Panc1 (cell line): ENCODE data around the gene GABRG3. TPM values are rescaled to one million over a fixed set of nuclear protein-coding genes. Genes with fewer than 3 reads are reported as not detected.

Source experiments
- ATAC-seq: fragments of 200-7000 bp; cut with Tn5 transposase; 2 replicates; pipeline ENCODE4 v1.9.1; 2020; ENCODE audit warnings: mild to moderate bottlenecking, moderate library complexity
- BruUV-seq: library from RNA; stranded (reverse); fragments of 400-500 nt; replicated peaks from 2 replicates; lab custom pipeline; 2021; lab: Mats Ljungman, UMichigan
- CTCF ChIA-PET: fragments of 300-600 bp; sonication (Branson Sonifier 250); formaldehyde crosslinking; loops from one replicate; lab custom pipeline; 2022; ENCODE audit warnings: antibody characterized with exemption; lab: Charles Lee
- POLR2A ChIA-PET: fragments of 300-600 bp; sonication (Branson Sonifier 250); formaldehyde crosslinking; loops from one replicate; lab custom pipeline; 2022; ENCODE audit warnings: antibody characterized with exemption; lab: Charles Lee
- DNase-seq: peaks from one replicate; pipeline ENCODE4 v3.0.0-alpha.2; 2010; ENCODE audit warnings: low read depth, low spot score
- H3K27ac ChIP-seq: 2 replicates; pipeline ENCODE4 v1.5.1; 2011; ENCODE audit warnings: mild to moderate bottlenecking, low read length, inconsistent platforms
- H3K27me3 ChIP-seq: fragments of 200-500 bp; sonication (Bioruptor generic); 2 replicates; pipeline ENCODE4 v1.6.0; 2014; ENCODE audit warnings: low read length, inconsistent platforms; ENCODE audit not compliant: control insufficient read depth, insufficient read depth
- H3K36me3 ChIP-seq: fragments of 200-500 bp; sonication (Bioruptor generic); 2 replicates; pipeline ENCODE4 v1.5.1; 2014; ENCODE audit warnings: inconsistent platforms, mild to moderate bottlenecking, low read length, moderate library complexity; ENCODE audit not compliant: control insufficient read depth, insufficient read depth
- H3K4me1 ChIP-seq: 2 replicates; pipeline ENCODE4 v1.5.1; 2011; ENCODE audit warnings: inconsistent platforms, mild to moderate bottlenecking, low read length, moderate library complexity; ENCODE audit not compliant: control insufficient read depth, insufficient read depth
- H3K4me3 ChIP-seq, 2 experiments: 2 replicates each; pipeline ENCODE4 v1.5.1; 2011 to 2012; ENCODE audit warnings: low read depth in 2 of 2, low read length in 2 of 2, mild to moderate bottlenecking in 2 of 2, inconsistent platforms in 1 of 2, moderate library complexity in 1 of 2
- H3K9me3 ChIP-seq: fragments of 200-500 bp; sonication (Bioruptor generic); 2 replicates; pipeline ENCODE4 v1.5.1; 2014; ENCODE audit warnings: low read depth, mild to moderate bottlenecking, inconsistent platforms, low read length, moderate library complexity; ENCODE audit not compliant: control insufficient read depth, insufficient read depth
- POLR2AphosphoS5 ChIP-seq: IDR thresholded peaks from 2 replicates; pipeline ENCODE4 v1.6.1; 2012; ENCODE audit warnings: mild to moderate bottlenecking, low read depth, low read length, moderate library complexity
- SIN3A ChIP-seq: IDR thresholded peaks from 2 replicates; pipeline ENCODE4 v1.6.1; 2012; ENCODE audit warnings: low read depth, mild to moderate bottlenecking, low read length, moderate library complexity, borderline replicate concordance; ENCODE audit not compliant: insufficient read depth
- TCF7L2 ChIP-seq: IDR thresholded peaks from 2 replicates; pipeline ENCODE4 v1.6.1; 2011; ENCODE audit warnings: mild to moderate bottlenecking, low read depth, low read length, inconsistent platforms
- in situ Hi-C: cut with HindIII; loops from 2 replicates; pipeline ENCODE4 v1.10.0; 2016; ENCODE audit warnings: low sequenced_read_pairs, low pct_unique_long_range_greater_than_20kb
- intact Hi-C: fragments of 100-400 bp; cut with micrococcal nuclease; formaldehyde crosslinking; loops from one replicate; pipeline ENCODE4 v1.10.0; 2022; ENCODE audit not compliant: unreplicated experiment
- total RNA-seq: library from RNA; stranded (reverse); gene quantifications from one replicate; pipeline ENCODE4 v1.2.1, GENCODE V29; 2021; ENCODE audit not compliant: unreplicated experiment
- TF ChIP-seq, protein P1 (sequence below), 2 experiments: IDR thresholded peaks; 2 replicates each; pipeline ENCODE4 v1.6.1; 2011 to 2012; ENCODE audit warnings: low read depth in 2 of 2, control low read depth in 1 of 2, low read length in 1 of 2, mild to moderate bottlenecking in 1 of 2, moderate library complexity in 1 of 2; ENCODE audit not compliant: insufficient read depth in 1 of 2
- TF ChIP-seq, protein P2 (sequence below): fragments of 450-650 bp; IDR thresholded peaks from 2 replicates; pipeline ENCODE4 v1.5.1; 2017; ENCODE audit warnings: mild to moderate bottlenecking

GABRG3 gene
- total RNA-seq, 1 experiment from 2014 or later: not detected

GRCh38 chr15:27101982-27102381, 131.0 kb downstream of the GABRG3 start:
- CTCF ChIA-PET: no interaction called here
- no peak for DNase-seq

DNA sequence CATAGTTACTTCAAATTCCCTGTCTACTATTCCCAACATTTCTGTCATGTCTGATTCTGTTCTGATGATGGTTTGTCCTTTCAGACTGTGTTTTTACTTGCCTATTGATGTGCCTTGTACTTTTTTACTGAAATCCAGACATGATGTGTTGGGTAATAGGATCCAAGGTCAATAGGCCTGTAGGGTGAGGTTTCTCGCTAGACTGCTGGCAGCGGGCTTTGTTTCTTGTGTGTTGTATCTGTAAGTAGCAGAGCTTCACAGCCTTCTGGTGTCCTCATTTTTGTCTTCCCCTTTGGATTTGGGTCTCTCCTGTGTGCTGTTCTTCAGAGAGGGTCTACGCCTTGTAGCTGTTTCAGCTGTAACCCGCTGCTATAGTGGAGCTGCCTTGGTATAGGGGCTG, 140.3 kb downstream of the GABRG3 start:
- POLR2A ChIA-PET: no interaction called here

More at GRCh38 chr15:27101982-27102381, 131.0 kb downstream of the GABRG3 start:
- ATAC-seq: no peak
- in situ Hi-C loops: no loop called here
- no TSS peak for BruUV-seq
- H3K27me3 ChIP-seq: no peaks in the 10 kb centered on the region
- H3K4me1 ChIP-seq: no peaks in the 10 kb centered on the region
- TF ChIP-seq POLR2AphosphoS5 (no peak), SIN3A (no peak), TCF7L2 (no peak)
- TF ChIP-seq, protein P1, sequence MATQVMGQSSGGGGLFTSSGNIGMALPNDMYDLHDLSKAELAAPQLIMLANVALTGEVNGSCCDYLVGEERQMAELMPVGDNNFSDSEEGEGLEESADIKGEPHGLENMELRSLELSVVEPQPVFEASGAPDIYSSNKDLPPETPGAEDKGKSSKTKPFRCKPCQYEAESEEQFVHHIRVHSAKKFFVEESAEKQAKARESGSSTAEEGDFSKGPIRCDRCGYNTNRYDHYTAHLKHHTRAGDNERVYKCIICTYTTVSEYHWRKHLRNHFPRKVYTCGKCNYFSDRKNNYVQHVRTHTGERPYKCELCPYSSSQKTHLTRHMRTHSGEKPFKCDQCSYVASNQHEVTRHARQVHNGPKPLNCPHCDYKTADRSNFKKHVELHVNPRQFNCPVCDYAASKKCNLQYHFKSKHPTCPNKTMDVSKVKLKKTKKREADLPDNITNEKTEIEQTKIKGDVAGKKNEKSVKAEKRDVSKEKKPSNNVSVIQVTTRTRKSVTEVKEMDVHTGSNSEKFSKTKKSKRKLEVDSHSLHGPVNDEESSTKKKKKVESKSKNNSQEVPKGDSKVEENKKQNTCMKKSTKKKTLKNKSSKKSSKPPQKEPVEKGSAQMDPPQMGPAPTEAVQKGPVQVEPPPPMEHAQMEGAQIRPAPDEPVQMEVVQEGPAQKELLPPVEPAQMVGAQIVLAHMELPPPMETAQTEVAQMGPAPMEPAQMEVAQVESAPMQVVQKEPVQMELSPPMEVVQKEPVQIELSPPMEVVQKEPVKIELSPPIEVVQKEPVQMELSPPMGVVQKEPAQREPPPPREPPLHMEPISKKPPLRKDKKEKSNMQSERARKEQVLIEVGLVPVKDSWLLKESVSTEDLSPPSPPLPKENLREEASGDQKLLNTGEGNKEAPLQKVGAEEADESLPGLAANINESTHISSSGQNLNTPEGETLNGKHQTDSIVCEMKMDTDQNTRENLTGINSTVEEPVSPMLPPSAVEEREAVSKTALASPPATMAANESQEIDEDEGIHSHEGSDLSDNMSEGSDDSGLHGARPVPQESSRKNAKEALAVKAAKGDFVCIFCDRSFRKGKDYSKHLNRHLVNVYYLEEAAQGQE (IDR thresholded peaks at IDR 0.05; ENCODE audit: insufficient read depth in 1 of 2, low read depth in 2 of 2, low read length in 1 of 2): no peak
- TF ChIP-seq, protein P2, sequence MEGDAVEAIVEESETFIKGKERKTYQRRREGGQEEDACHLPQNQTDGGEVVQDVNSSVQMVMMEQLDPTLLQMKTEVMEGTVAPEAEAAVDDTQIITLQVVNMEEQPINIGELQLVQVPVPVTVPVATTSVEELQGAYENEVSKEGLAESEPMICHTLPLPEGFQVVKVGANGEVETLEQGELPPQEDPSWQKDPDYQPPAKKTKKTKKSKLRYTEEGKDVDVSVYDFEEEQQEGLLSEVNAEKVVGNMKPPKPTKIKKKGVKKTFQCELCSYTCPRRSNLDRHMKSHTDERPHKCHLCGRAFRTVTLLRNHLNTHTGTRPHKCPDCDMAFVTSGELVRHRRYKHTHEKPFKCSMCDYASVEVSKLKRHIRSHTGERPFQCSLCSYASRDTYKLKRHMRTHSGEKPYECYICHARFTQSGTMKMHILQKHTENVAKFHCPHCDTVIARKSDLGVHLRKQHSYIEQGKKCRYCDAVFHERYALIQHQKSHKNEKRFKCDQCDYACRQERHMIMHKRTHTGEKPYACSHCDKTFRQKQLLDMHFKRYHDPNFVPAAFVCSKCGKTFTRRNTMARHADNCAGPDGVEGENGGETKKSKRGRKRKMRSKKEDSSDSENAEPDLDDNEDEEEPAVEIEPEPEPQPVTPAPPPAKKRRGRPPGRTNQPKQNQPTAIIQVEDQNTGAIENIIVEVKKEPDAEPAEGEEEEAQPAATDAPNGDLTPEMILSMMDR: no peak
- H3K27ac ChIP-seq: no peak overlapping the region
- H3K4me3 ChIP-seq: no peak overlapping the region
- POLR2A ChIA-PET: no interaction called here
- intact Hi-C loops: no loop called here
- H3K36me3 ChIP-seq: no peaks in the 10 kb centered on the region
- H3K9me3 ChIP-seq: no peaks in the 10 kb centered on the region

More for the DNA sequence above, 140.3 kb downstream of the GABRG3 start:
- in situ Hi-C loops (no loop called here), intact Hi-C loops (no loop called here)
- BruUV-seq: no TSS peak
- H3K27me3 ChIP-seq: no peaks in the 10 kb centered on the region
- H3K36me3 ChIP-seq: no peaks in the 10 kb centered on the region
- CTCF ChIA-PET: no interaction called here
- no peak for ATAC-seq
- TF ChIP-seq, protein P2: no peak
- TF ChIP-seq POLR2AphosphoS5 (no peak), SIN3A (no peak), TCF7L2 (no peak)
- TF ChIP-seq, protein P1 (IDR thresholded peaks at IDR 0.05; ENCODE audit: insufficient read depth in 1 of 2, low read depth in 2 of 2, low read length in 1 of 2): no peak
- no peak overlapping the region for H3K27ac ChIP-seq
- H3K4me3 ChIP-seq: no peak overlapping the region
- no peaks in the 10 kb centered on the region for H3K4me1 ChIP-seq
- no peak for DNase-seq
- H3K9me3 ChIP-seq: no peaks in the 10 kb centered on the region
